Pancreas (tissue), 10 donors: ENCODE results near the gene FANCC. TPM values are rescaled to one million over a fixed set of nuclear protein-coding genes. Genes with fewer than 3 reads are reported as not detected.
A peak's percentile ranks its signal among the peaks of the same experiment; 100 is the strongest.

ENCODE experiments used
- ATAC-seq, 4 donors: fragments of 200-7000 bp; cut with Tn5 transposase; one replicate each; pipeline versions ENCODE4 v1.8.0 to v1.9.1; 2020; ENCODE audit warnings: mild to moderate bottlenecking in 4 of 4, moderate library complexity in 4 of 4
- DNase-seq, 6 donors: peaks; one replicate each; pipeline ENCODE4 v3.0.0-alpha.2; 2020
- FAIRE-seq: peaks from 2 replicates; lab custom pipeline; 2012; peaks lifted over from hg19 to GRCh38; lab: Jason Lieb, UNC
- H3K27ac ChIP-seq, 4 donors: fragments of 200-600 bp; sonication (generic); 1 replicate in 3 of 4; 2 replicates in 1 of 4; pipeline versions ENCODE4 v1.5.0 to v1.8.0; 2020
- H3K27me3 ChIP-seq, 4 donors: fragments of 200-600 bp; one replicate each; pipeline ENCODE4 v1.8.0; 2021
- H3K36me3 ChIP-seq, 3 donors: fragments of 200-600 bp; sonication (generic) in 1 of 3; one replicate each; pipeline versions ENCODE4 v1.5.0 to v1.8.0; 2020 to 2021
- H3K4me1 ChIP-seq, 3 donors: fragments of 200-600 bp; one replicate each; pipeline ENCODE4 v1.8.0; 2021
- H3K4me3 ChIP-seq, 4 donors: fragments of 200-600 bp; sonication (generic) in 2 of 4; one replicate each; pipeline versions ENCODE4 v1.5.0 to v1.8.0; 2020 to 2021
- H3K9me3 ChIP-seq, 4 donors: fragments of 200-600 bp; one replicate each; pipeline ENCODE4 v1.8.0; 2021
- WGBS, 2 donors: extraction: QIAGEN DNeasy Blood & Tissue Kit; methylation state at CpG; one replicate each; pipeline ENCODE4 v1.1.7; 2013; 5-methylcytosine and 5-hydroxymethylcytosine counted together
- intact Hi-C, 3 donors: fragments of 100-400 bp; cut with DNase I; formaldehyde crosslinking; loops; one replicate each; pipeline versions ENCODE4 v1.11.1 to v1.14.2; 2022
- polyA plus RNA-seq, 2 donors: library from polyadenylated mRNA; stranded (reverse); fragments of 200-250 nt; gene quantifications; one replicate each; pipeline ENCODE4 v1.2.3, GENCODE V29; 2013
- total RNA-seq, 6 donors: library from RNA; stranded (reverse); fragmentation: NEBNext Ultra II Directional in 4 of 6; extraction: Animal tissue kit (Norgen Biotek cat#: 25700) in 4 of 6; gene quantifications; one replicate each; pipeline versions ENCODE4 v1.2.1 to v1.2.4, GENCODE V29; 2021 to 2023
- TF ChIP-seq, protein P1 (sequence below), 4 donors: fragments of 200-600 bp; sonication (generic) in 3 of 4; IDR thresholded peaks; one replicate each; pipeline versions ENCODE4 v1.5.0 to v1.8.0; 2021; ENCODE audit warnings: antibody characterized with exemption in 4 of 4
- donor health status: healthy with polysubstance abuse.
- donor health status: DM: no; HTN: no; CAD: no; lungs with moderate emphysema.
- donor health status: DM: no; HTN: no; CAD: no.
- donor health status: control.
- donor health status: control.
- donor health status: Bipolar disorder and iron deficiency.
- donor health status: DM: yes; HTN: yes; CAD: no.
- donor health status: DM: no; HTN: no; CAD: no.
- donor health status: DM: no; HTN: no; CAD: no.
- donor health status: DM: yes; HTN: yes; CAD: no.

Gene FANCC
- total and polyA plus RNA-seq, 8 donors, result 3.8 to 9.9 (median 4.6) TPM

GRCh38 chr9:95118596-95118995 is 198.9 kb downstream of the FANCC start:
- Histone ChIP-seq H3K9me3 (no peaks in the 10 kb centered on the region), H3K36me3 (no peaks in the 10 kb centered on the region), H3K4me1 (peaks cover 0 to 11% (median 0%) of the 10 kb centered on the region in 3 donors), H3K27ac (no peak overlapping the region), H3K27me3 (no peaks in the 10 kb centered on the region), H3K4me3 (no peak overlapping the region)
- ATAC-seq (no peak), FAIRE-seq (no peak), DNase-seq (no peak)
- WGBS, 2 donors, result 75 to 76% methylated on average over 4 of the region's 4 CpGs
- intact Hi-C loops, result no loop called here
- TF ChIP-seq, protein P1, sequence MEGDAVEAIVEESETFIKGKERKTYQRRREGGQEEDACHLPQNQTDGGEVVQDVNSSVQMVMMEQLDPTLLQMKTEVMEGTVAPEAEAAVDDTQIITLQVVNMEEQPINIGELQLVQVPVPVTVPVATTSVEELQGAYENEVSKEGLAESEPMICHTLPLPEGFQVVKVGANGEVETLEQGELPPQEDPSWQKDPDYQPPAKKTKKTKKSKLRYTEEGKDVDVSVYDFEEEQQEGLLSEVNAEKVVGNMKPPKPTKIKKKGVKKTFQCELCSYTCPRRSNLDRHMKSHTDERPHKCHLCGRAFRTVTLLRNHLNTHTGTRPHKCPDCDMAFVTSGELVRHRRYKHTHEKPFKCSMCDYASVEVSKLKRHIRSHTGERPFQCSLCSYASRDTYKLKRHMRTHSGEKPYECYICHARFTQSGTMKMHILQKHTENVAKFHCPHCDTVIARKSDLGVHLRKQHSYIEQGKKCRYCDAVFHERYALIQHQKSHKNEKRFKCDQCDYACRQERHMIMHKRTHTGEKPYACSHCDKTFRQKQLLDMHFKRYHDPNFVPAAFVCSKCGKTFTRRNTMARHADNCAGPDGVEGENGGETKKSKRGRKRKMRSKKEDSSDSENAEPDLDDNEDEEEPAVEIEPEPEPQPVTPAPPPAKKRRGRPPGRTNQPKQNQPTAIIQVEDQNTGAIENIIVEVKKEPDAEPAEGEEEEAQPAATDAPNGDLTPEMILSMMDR (IDR thresholded peaks at IDR 0.05), result no peak

- DNase-seq (peak in 1 of 6 donors; percentile 17), ATAC-seq (peak; percentile 55 to 77 (median 66)), FAIRE-seq (no peak)
- Histone ChIP-seq H3K4me1 (peaks cover 0 to 11% (median 0%) of the 10 kb centered on the region in 3 donors), H3K36me3 (peaks cover 0 to 12% (median 0%) of the 10 kb centered on the region in 3 donors), H3K27ac (peak overlapping the region in 1 of 4 donors; percentile 2), H3K9me3 (no peaks in the 10 kb centered on the region), H3K4me3 (no peak overlapping the region), H3K27me3 (no peaks in the 10 kb centered on the region)
- 12 to 17% methylated on average over 1 of the region's 1 CpG for WGBS, 2 donors
- intact Hi-C loops, result no loop called here
- TF ChIP-seq, protein P1 (IDR thresholded peaks at IDR 0.05), result no peak
Observed at GRCh38 chr9:95116808-95117204, 200.7 kb downstream of the FANCC start.

DNA sequence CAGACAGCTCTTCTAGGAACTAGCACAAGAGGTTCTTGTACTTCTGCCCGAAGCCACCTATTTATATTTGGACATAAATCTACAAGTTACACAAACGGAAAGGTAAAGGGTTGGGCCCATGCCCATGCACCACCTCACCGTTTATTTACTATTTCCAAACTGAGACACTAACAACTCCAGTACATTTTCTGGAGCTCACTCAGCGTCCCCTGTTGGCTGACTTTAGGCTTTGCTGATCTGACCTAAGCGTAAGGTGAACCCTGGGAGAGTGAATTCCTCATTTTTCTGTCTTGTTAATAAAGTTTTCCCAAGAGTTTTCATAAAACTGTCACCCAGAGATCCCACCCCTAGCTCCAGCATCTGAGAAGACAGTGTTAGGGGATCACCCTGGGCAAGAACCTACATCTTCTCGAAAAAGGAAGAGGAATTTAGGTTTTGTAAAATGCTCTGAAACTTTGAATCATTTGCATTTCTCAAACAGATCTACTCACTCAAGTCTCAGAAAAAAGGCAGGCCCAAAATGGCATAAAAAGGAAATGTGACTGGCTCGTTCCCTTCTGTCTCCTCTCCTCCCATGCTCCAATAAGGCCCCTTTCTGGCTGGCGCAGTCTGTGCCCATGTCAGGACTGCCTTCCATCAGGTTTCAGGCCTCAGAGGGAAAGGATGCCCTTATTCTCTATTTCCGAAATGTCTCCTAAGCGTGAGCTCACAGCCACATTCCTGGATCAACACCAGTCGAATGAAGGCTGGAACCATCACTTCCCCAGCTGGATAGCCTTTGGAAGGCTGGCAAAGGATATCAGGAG is 201.3 kb downstream of the FANCC start:
- H3K27ac ChIP-seq, result no peak overlapping the region
- intact Hi-C loops, result no loop called here
- TF ChIP-seq, protein P1 (IDR thresholded peaks at IDR 0.05), result peak in 1 of 4 donors; percentile 24

GRCh38 chr9:95115104-95115503 is 202.4 kb downstream of the FANCC start:
- FAIRE-seq, result no peak
- H3K4me1 ChIP-seq, result peaks cover 0 to 11% (median 0%) of the 10 kb centered on the region in 3 donors
- no peaks in the 10 kb centered on the region for H3K9me3 ChIP-seq
- no peak overlapping the region for H3K27ac ChIP-seq
- intact Hi-C loops, result no loop called here
- DNase-seq, result no peak
- peaks cover 0 to 28% (median 0%) of the 10 kb centered on the region in 3 donors for H3K36me3 ChIP-seq
- TF ChIP-seq, protein P1 (IDR thresholded peaks at IDR 0.05), result no peak
- WGBS, 2 donors, result 95 to 99% methylated on average over 6 of the region's 6 CpGs
- no peaks in the 10 kb centered on the region for H3K27me3 ChIP-seq
- ATAC-seq, result no peak
- no peak overlapping the region for H3K4me3 ChIP-seq

More for the DNA sequence above, 201.3 kb downstream of the FANCC start:
- ATAC-seq (peak; percentile 29 to 84 (median 72)), DNase-seq (no peak), FAIRE-seq (no peak)
- no peaks in the 10 kb centered on the region for H3K9me3 ChIP-seq
- WGBS, 2 donors, result 70 to 72% methylated on average over 11 of the region's 11 CpGs
- H3K4me1 ChIP-seq, result peaks cover 0 to 11% (median 0%) of the 10 kb centered on the region in 3 donors
- peaks cover 0 to 18% (median 0%) of the 10 kb centered on the region in 3 donors for H3K36me3 ChIP-seq
- H3K27me3 ChIP-seq, result no peaks in the 10 kb centered on the region
- no peak overlapping the region for H3K4me3 ChIP-seq
